ENCODE results near the gene TMPRSS6. TPM values are rescaled to one million over a fixed set of nuclear protein-coding genes. Genes with fewer than 3 reads are reported as not detected.

TMPRSS6 gene
- polyA plus RNA-seq, 3 donors: 0.17 to 0.21 (median 0.21) TPM

- DNase-seq (ENCODE audit: low read depth in 3 of 3, low spot score in 2 of 3): no peak
Observed at GRCh38 chr22:37054056-37054395, 55.5 kb downstream of the TMPRSS6 start.

- DNase-seq (ENCODE audit: low read depth in 3 of 3, low spot score in 2 of 3): no peak
Observed at GRCh38 chr22:37053310-37054055, 56.0 kb downstream of the TMPRSS6 start.

- DNase-seq (ENCODE audit: low read depth in 3 of 3, low spot score in 2 of 3): no peak
Observed at GRCh38 chr22:37052386-37053309, 56.9 kb downstream of the TMPRSS6 start.

- no peak for DNase-seq (ENCODE audit: low read depth in 3 of 3, low spot score in 2 of 3)
Observed at GRCh38 chr22:37051391-37052385, 57.8 kb downstream of the TMPRSS6 start, which contains the start of gene KCTD17. TSS of gene KCTD17 (plus strand) at chr22:37051742. CDS start at chr22:37051761, 19 bp downstream.

- no peak for DNase-seq (ENCODE audit: low read depth in 3 of 3, low spot score in 2 of 3)
Observed at GRCh38 chr22:37050913-37051312, 58.6 kb downstream of the TMPRSS6 start.

GRCh38 chr22:37049224-37049623 is 60.3 kb downstream of the TMPRSS6 start:
- DNase-seq (ENCODE audit: low read depth in 3 of 3, low spot score in 2 of 3): no peak

- no peak for DNase-seq (ENCODE audit: low read depth in 3 of 3, low spot score in 2 of 3)
Observed at GRCh38 chr22:37048133-37048532, 61.4 kb downstream of the TMPRSS6 start.

- no peak for DNase-seq (ENCODE audit: low read depth in 3 of 3, low spot score in 2 of 3)
Observed at GRCh38 chr22:37047006-37047405, 62.5 kb downstream of the TMPRSS6 start.

- no peak for DNase-seq (ENCODE audit: low read depth in 3 of 3, low spot score in 2 of 3)
Observed at GRCh38 chr22:37046589-37046988, 62.9 kb downstream of the TMPRSS6 start.

GRCh38 chr22:37045958-37046357 is 63.6 kb downstream of the TMPRSS6 start:
- DNase-seq (ENCODE audit: low read depth in 3 of 3, low spot score in 2 of 3): no peak

GRCh38 chr22:37044634-37045625 is 64.6 kb downstream of the TMPRSS6 start:
- no peak for DNase-seq (ENCODE audit: low read depth in 3 of 3, low spot score in 2 of 3)

GRCh38 chr22:37043828-37044538 is 65.5 kb downstream of the TMPRSS6 start:
- peak in 1 of 3 donors; percentile 29 for DNase-seq (ENCODE audit: low read depth in 3 of 3, low spot score in 2 of 3)

- DNase-seq (ENCODE audit: low read depth in 3 of 3, low spot score in 2 of 3): no peak
Observed at GRCh38 chr22:37043209-37043827, 66.2 kb downstream of the TMPRSS6 start.

GRCh38 chr22:37039466-37039865 is 70.0 kb downstream of the TMPRSS6 start:
- no peak for DNase-seq (ENCODE audit: low read depth in 3 of 3, low spot score in 2 of 3)

- no peak for DNase-seq (ENCODE audit: low read depth in 3 of 3, low spot score in 2 of 3)
Observed at GRCh38 chr22:37037669-37038068, 71.8 kb downstream of the TMPRSS6 start.

- DNase-seq (ENCODE audit: low read depth in 3 of 3, low spot score in 2 of 3): no peak
Observed at GRCh38 chr22:37036655-37037377, 72.7 kb downstream of the TMPRSS6 start.

GRCh38 chr22:37033605-37034430 is 75.7 kb downstream of the TMPRSS6 start:
- DNase-seq (ENCODE audit: low read depth in 3 of 3, low spot score in 2 of 3): no peak
